Ovary (tissue), 3 donors: ENCODE measurements around the gene PHLDB2.

Experiments used
- CTCF ChIP-seq, 3 donors: fragments of 450-650 bp in 2 of 3; fragments of 200-600 bp in 1 of 3; IDR thresholded peaks; one replicate each; pipeline versions ENCODE4 v1.5.1 to v1.8.0; 2016 to 2022; ENCODE audit warnings: antibody characterized with exemption in 3 of 3, mild to moderate bottlenecking in 1 of 3
- EP300 ChIP-seq: sonication (generic); formaldehyde crosslinking; IDR thresholded peaks from one replicate; pipeline ENCODE4 v1.6.1; 2017; ENCODE audit warnings: antibody characterized with exemption
- donor health status: DM: no; HTN: no; CAD: no.

DNA sequence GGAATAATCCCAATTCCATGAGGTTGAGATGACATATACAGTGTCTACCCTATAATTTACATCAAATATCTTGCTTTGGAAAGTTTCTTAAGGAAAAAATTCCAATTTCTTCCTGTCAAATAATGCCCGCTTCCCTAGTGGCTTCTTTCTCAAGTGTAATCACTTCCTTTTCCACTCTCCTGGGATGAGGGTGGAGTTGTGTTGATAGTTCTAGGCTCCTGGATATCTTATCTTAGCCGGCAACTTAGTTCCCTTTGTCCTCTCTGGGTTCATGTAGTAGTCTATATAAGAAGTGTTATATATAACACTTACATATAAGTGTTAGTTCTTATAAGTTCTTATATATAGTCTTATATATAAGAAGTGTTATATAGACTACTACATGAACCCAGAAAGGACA, 150.6 kb downstream of the PHLDB2 start:
- TF ChIP-seq CTCF (IDR thresholded peaks at IDR 0.05) (no peak), EP300 (no peak)
